Stimulated activated CD4-positive, alpha-beta T cell treated with anti-CD3 and anti-CD28 coated beads, Interleukin-12 subunit alpha, Interleukin-12 subunit beta, amount 100 ng/mL, for 48 hours (primary cell): Measurements from ENCODE around the gene GALT.

Experiments
- DNase-seq, 3 donors: peaks; one replicate each; pipeline ENCODE4 v3.0.0-alpha.2; 2020; ENCODE audit warnings: low read depth in 2 of 3, low spot score in 1 of 3

Gene GALT

GRCh38 chr9:34651876-34652601 lies 5.6 kb downstream of the GALT start, which contains the start of gene IL11RA:
IL11RA (plus strand) TSS chr9:34652185; CDS start chr9:34655218, 3,033 bp downstream.
- peak in 2 of 3 donors; percentile 47 to 53 for DNase-seq

- DNase-seq, result no peak
Measured at GRCh38 chr9:34652602-34653000, 6.1 kb downstream of the GALT start.

DNA sequence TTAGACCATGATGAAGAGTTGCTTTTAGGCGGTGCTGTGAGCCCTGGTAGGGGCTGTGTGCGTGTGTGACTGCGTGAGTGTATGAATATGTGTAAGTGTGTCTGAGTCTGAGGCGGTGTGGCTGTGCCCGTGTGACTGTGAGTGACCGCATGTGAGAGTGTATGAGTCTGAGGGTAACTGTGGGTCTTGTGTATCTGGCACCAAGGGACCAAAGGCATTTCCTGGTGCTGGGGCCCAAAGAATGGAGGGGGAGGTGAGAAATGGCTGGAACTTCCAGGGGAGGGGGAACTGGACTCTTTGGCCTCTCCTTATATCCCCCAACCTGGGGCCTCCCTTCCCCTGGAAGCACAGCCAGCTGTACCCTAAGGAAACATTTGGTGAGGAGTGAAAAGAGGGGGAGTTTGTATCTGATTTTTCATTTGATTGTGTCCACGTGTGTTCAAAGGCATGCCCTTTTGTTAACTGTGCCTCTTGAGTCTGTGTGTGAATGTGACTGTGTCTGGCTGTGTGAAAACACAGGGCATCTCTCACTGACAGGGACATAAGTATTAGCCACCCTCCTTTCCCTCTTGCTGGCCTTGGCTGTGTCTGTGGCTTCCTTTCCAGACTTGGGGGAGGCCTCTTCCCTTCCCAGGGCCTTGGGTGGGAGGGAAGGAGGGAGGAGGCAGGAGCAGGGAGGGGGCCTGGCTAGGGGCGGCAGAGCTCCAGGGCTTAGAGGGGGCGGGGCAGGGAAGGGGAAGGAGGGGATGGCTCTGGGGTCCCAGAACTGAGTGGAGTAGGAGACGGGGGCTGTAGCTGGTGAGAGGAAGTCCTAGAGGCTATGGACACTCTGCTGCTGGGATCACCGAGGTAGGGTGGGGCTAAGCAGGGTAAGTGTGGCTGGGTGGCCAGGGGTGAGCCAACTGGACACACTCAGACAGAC lies 6.9 kb downstream of the GALT start:
- DNase-seq, result no peak

DNA sequence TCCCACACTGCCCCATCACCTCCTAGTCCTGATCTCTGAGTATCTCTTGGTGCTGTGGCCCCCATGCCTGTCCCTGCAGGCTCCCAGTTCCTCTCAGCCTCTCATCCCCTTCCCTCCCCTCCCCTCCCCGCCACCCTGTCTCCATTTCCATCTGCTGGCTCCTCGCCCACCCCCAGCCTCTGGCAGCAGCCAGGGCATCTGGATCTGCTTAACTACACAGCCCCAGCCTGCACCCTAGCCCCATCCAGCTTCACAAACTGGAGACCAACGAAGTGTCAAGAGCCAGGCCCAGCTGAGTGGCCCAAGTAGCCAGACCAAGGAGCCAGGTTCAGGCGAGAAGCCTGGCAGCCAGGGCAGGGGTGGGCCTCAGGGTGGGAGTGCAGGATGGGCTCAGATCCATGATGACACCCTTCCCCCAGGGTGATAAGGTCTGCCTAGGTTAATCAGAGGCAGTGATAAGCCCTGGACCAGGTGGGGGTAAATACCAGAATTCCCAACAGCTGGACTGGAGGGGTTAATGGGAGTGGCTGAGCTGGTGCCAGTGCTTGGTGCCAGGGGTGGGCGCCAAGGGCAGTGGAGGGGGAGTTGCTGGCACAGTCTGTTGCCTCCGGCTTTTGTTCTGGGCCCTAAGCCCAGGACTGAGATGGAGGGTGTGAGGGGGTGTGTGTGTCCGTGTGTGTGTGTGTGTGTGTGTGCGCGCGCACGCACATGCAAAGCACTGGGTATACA lies 8.0 kb downstream of the GALT start:
- DNase-seq, result no peak

DNA sequence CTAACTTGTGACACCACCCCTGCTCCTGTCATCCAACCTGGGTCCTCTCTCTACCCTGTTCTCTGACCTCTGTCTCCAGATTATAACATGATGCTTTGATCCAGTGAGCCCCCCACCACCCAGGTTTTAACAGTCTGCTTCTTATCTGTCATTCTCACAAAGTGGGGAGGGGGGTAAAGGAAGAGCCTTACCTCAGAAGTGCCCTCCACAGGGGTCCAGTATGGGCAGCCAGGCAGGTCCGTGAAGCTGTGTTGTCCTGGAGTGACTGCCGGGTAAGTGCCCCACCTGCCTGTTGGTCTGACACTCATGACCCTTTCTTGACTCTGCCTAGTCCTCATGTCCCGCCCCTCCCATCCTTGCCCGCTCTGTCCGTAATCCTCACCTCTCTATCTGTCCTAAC lies 8.9 kb downstream of the GALT start:
- no peak for DNase-seq

GRCh38 chr9:34656992-34657391 lies 10.5 kb downstream of the GALT start:
- no peak for DNase-seq

GRCh38 chr9:34658461-34658860 lies 12.0 kb downstream of the GALT start:
- no peak for DNase-seq

- DNase-seq, result no peak
Measured at GRCh38 chr9:34659592-34660253, 13.2 kb downstream of the GALT start.

- DNase-seq, result no peak
Measured at GRCh38 chr9:34662526-34663302, 16.2 kb downstream of the GALT start, which contains the start of gene CCL27. CCL27 (minus strand) TSS chr9:34662657; CDS start chr9:34662633, 24 bp downstream.

DNA sequence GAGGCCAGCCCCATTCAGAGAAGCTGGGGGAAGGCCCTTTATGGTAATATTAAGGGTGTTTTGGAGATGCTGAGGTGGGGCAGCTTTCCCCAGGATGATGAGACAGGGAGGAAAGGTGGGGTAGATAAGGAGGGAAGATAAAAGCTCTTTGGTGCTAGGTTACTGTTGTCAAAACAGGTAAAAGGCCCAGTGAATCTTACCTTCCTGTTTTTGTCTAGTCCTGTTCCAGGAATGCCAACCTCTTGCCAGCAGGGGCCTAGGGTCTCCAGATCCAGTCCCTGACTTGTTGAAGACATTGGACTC lies 16.8 kb downstream of the GALT start:
- DNase-seq, result no peak

GRCh38 chr9:34664281-34665066 lies 18.0 kb downstream of the GALT start:
- DNase-seq, result peak; percentile 49 to 69 (median 61)

DNA sequence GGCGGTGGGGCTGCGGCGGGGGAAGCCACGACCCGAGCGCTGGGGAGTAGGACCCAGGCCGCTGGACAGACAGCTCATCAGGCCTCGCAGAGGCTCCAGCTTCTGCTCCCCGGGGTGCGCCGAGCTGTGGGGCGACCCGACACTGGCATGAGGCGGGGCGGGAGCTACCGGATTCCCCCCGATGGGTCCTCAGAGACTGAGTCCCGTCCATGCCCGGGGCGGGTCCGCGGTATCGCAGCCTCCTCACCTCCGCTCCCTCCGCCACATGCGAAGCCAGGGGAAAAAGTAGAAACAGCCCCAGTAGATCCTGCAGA lies 18.5 kb downstream of the GALT start:
- DNase-seq, result no peak

- peak; percentile 71 to 76 (median 76) for DNase-seq
Measured at GRCh38 chr9:34665381-34666250, 19.1 kb downstream of the GALT start.

GRCh38 chr9:34669809-34670562 lies 23.5 kb downstream of the GALT start:
- DNase-seq, result no peak

DNA sequence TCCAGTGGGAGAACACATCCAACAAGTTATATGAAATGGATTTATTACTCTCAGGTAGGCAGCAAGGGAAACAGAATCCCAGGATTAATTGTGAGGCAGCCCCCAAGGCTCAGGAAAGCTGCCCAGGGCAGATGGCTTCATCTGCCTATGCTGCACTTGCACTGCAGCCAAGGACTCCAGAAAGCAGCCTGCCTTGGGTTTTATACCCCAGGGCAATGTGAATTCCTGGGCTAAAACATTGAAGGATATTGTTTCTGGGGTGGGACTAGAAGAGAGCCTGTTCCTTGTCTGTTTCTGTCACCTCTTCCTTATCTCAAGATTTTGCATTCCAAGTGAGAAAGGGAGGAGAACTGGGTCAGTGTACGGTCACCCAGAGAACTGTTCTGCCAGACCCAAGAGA lies 24.8 kb downstream of the GALT start:
- DNase-seq, result no peak

DNA sequence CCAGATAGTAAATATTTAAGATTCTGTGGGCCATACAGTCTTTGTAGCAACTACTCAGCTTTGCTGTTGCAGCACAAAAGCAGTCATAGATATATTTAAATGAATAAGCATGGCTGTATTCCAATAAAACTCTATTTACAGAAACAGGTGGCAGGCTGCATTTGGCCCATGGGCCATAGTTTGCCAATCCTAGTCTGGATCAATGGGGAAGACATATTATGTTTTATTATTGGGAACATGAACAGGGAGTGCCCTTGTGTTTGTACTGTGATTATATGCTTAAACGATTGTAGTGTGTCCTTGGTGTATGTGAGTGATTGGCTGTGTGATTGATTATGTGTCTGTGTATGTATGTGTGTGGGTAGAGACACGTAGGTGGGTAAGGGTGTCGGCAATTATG lies 28.0 kb downstream of the GALT start:
- no peak for DNase-seq

DNA sequence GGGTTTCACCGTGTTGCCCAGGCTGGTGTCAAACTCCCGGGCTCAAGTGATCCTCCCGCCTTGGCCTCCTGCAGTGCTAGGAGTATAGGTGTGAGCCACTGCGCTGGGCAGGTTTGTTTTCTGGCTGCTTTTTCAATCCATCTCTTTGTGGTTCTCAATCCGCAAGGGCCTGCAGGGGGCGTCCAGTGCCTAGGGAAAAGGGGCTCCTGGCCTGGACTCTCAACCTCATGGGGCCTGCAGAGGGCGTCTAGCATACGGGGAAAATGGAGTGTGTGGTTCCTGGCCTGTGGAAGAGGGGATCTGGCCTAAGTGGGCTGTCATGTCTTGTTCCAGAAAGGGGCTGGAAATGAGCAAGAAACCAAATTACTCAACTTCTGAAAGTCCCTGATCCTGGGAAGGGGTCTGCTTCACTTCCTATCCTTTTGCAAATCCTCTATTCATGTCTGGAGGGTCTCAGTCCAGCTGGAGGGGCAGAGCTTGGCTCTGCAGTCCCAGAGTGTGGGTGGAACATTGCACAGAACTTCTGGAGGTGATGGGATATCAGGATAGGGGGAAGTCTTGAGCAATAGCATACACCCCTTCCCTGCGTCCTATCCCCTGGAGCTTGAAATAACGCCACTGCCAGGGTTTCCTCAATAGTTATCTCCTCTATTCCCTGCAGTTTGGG lies 28.7 kb downstream of the GALT start:
- DNase-seq, result peak; percentile 44 to 51 (median 49)
